ENCODE measurements around the gene KLHL4. TPM values are rescaled to one million over a fixed set of nuclear protein-coding genes. Genes with fewer than 3 reads are reported as not detected.

The KLHL4 gene
- total and polyA plus RNA-seq, 4 donors, result 0.19 to 0.70 (median 0.46) TPM

DNA sequence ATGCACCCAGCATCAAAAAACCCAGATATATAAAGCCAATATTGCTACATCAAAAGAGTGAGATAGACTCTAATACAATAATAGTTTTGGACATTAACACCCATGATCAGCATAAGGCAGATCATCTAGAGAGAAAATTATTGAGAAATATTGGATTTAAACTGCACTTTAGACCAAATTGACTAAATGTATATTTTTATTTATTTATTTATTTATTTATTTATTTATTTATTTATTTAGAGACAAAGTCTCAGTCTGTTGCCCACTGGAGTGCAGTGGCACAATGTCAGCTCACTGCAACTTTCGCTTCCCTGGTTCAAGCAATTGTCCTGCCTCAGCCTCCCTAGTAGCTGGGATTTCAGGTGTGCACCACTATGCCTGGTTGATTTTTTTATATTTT lies 193.0 kb downstream of the KLHL4 start (continued):
- TF ChIP-seq, protein P1, sequence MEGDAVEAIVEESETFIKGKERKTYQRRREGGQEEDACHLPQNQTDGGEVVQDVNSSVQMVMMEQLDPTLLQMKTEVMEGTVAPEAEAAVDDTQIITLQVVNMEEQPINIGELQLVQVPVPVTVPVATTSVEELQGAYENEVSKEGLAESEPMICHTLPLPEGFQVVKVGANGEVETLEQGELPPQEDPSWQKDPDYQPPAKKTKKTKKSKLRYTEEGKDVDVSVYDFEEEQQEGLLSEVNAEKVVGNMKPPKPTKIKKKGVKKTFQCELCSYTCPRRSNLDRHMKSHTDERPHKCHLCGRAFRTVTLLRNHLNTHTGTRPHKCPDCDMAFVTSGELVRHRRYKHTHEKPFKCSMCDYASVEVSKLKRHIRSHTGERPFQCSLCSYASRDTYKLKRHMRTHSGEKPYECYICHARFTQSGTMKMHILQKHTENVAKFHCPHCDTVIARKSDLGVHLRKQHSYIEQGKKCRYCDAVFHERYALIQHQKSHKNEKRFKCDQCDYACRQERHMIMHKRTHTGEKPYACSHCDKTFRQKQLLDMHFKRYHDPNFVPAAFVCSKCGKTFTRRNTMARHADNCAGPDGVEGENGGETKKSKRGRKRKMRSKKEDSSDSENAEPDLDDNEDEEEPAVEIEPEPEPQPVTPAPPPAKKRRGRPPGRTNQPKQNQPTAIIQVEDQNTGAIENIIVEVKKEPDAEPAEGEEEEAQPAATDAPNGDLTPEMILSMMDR (IDR thresholded peaks at IDR 0.05; ENCODE audit: low read depth, low read length, missing input control), result no peak
- TF ChIP-seq NR2F2 (IDR thresholded peaks at IDR 0.05) (no peak), YY1 (IDR thresholded peaks at IDR 0.05) (no peak), TAF1 (conservative IDR thresholded peaks at IDR 0.05) (no peak), GABPA (IDR thresholded peaks at IDR 0.05 in 1 of 2, conservative IDR thresholded peaks at IDR 0.05 in 1 of 2) (no peak)

Measured in liver (tissue), 5 donors.